IMR-90 (cell line): Measurements from ENCODE around the gene WNT3. TPM values are rescaled to one million over a fixed set of nuclear protein-coding genes. Genes with fewer than 3 reads are reported as not detected.

ENCODE experiments used
- ATAC-seq: fragments of 200-7000 bp; cut with Tn5 transposase; 2 replicates; pipeline ENCODE4 v1.9.1; 2020; ENCODE audit warnings: low read depth, mild to moderate bottlenecking, moderate library complexity
- BruUV-seq: library from RNA; stranded (reverse); fragments of 400-500 nt; replicated peaks from 2 replicates; lab custom pipeline; 2021; lab: Mats Ljungman, UMichigan
- CTCF ChIA-PET: fragments of 300-600 bp; formaldehyde crosslinking; extraction: SDS; loops from one replicate; lab custom pipeline; 2021; ENCODE audit warnings: antibody characterized with exemption; lab: Yijun Ruan, JAX
- POLR2A ChIA-PET: fragments of 300-600 bp; sonication (Branson Sonifier 250); formaldehyde crosslinking; loops from one replicate; lab custom pipeline; 2022; ENCODE audit warnings: antibody characterized with exemption; ENCODE audit not compliant: unreplicated experiment; lab: Charles Lee
- DNase-seq: peaks from one replicate; pipeline ENCODE4 v3.0.0; 2013
- H2AFZ ChIP-seq: replicated peaks from 2 replicates; pipeline ENCODE3; 2013; ENCODE audit warnings: low read length, mild to moderate bottlenecking; ENCODE audit not compliant: poor library complexity
- H2AK5ac ChIP-seq: 2 replicates; pipeline ENCODE4 v1.6.1; 2013; ENCODE audit warnings: low read depth, low read length, inconsistent platforms
- H2AK9ac ChIP-seq: replicated peaks from 2 replicates; pipeline ENCODE3; 2013; ENCODE audit warnings: mild to moderate bottlenecking, low read depth, low read length, moderate library complexity; ENCODE audit not compliant: poor library complexity
- H2BK120ac ChIP-seq: 2 replicates; pipeline ENCODE4 v1.6.1; 2013; ENCODE audit warnings: low read depth, low read length, inconsistent platforms
- H2BK15ac ChIP-seq: 3 replicates; pipeline ENCODE4 v1.6.1; 2013; ENCODE audit warnings: low read depth, low read length, inconsistent platforms
- H2BK20ac ChIP-seq: 2 replicates; pipeline ENCODE4 v1.6.1; 2013; ENCODE audit warnings: low read depth, mild to moderate bottlenecking, inconsistent platforms, low read length, moderate library complexity
- H2BK5ac ChIP-seq: 2 replicates; pipeline ENCODE4 v1.6.1; 2013; ENCODE audit warnings: mild to moderate bottlenecking, low read depth, low read length, inconsistent platforms; ENCODE audit not compliant: poor library complexity, severe bottlenecking
- H3K14ac ChIP-seq: replicated peaks from 2 replicates; pipeline ENCODE4 v1.6.1; 2013; ENCODE audit warnings: low read depth, low read length, inconsistent platforms
- H3K18ac ChIP-seq: 2 replicates; pipeline ENCODE4 v1.6.1; 2013; ENCODE audit warnings: low read depth, low read length, control low read depth
- H3K23ac ChIP-seq: 2 replicates; pipeline ENCODE4 v1.6.1; 2013; ENCODE audit warnings: low read depth, low read length, inconsistent platforms
- H3K27ac ChIP-seq: 2 replicates; pipeline ENCODE4 v1.5.1; 2013; ENCODE audit warnings: mild to moderate bottlenecking, control low read depth, low read length; ENCODE audit not compliant: insufficient read depth
- H3K27me3 ChIP-seq: 2 replicates; pipeline ENCODE4 v1.6.1; 2013; ENCODE audit warnings: low read length; ENCODE audit not compliant: control insufficient read depth, insufficient read depth
- H3K36me3 ChIP-seq: 2 replicates; pipeline ENCODE4 v1.6.1; 2013; ENCODE audit warnings: low read length, mixed read lengths; ENCODE audit not compliant: control insufficient read depth, insufficient read depth
- H3K4ac ChIP-seq: 2 replicates; pipeline ENCODE4 v1.6.1; 2013; ENCODE audit warnings: low read depth, low read length, inconsistent platforms
- H3K4me1 ChIP-seq: 2 replicates; pipeline ENCODE4 v1.6.1; 2013; ENCODE audit warnings: low read length, mixed read lengths; ENCODE audit not compliant: control insufficient read depth, insufficient read depth
- H3K4me2 ChIP-seq: 2 replicates; pipeline ENCODE4 v1.6.1; 2013; ENCODE audit warnings: low read depth, mild to moderate bottlenecking, control low read depth, low read length, moderate library complexity
- H3K4me3 ChIP-seq: 2 replicates; pipeline ENCODE4 v1.5.1; 2013; ENCODE audit warnings: low read depth, mild to moderate bottlenecking, control low read depth, low read length, moderate library complexity; ENCODE audit not compliant: insufficient read depth
- H3K56ac ChIP-seq: 2 replicates; pipeline ENCODE4 v1.6.1; 2013; ENCODE audit warnings: low read length, inconsistent platforms; ENCODE audit not compliant: insufficient read depth; ENCODE audit errors: extremely low read depth
- H3K79me1 ChIP-seq, 2 experiments: 2 replicates each; pipeline ENCODE4 v1.6.1; 2013; ENCODE audit warnings: low read length in 2 of 2, inconsistent platforms in 1 of 2, low read depth in 1 of 2
- H3K9ac ChIP-seq: 2 replicates; pipeline ENCODE4 v1.6.1; 2013; ENCODE audit warnings: low read depth, low read length, control low read depth
- H3K9me1 ChIP-seq: 2 replicates; pipeline ENCODE4 v1.6.1; 2013; ENCODE audit warnings: low read length, inconsistent platforms; ENCODE audit not compliant: insufficient read depth
- H3K9me3 ChIP-seq: 2 replicates; pipeline ENCODE4 v1.6.1; 2013; ENCODE audit warnings: low read length; ENCODE audit not compliant: control insufficient read depth, insufficient read depth
- H4K20me1 ChIP-seq: 2 replicates; pipeline ENCODE4 v1.6.1; 2013; ENCODE audit warnings: low read length, inconsistent platforms; ENCODE audit not compliant: insufficient read depth
- H4K5ac ChIP-seq: 2 replicates; pipeline ENCODE4 v1.6.1; 2013; ENCODE audit warnings: mild to moderate bottlenecking, low read depth, low read length, control low read depth
- H4K8ac ChIP-seq, 2 experiments: 2 replicates each; pipeline ENCODE4 v1.6.1; 2013; ENCODE audit warnings: low read depth in 2 of 2, low read length in 2 of 2, control low read depth in 1 of 2, inconsistent platforms in 1 of 2
- H4K91ac ChIP-seq: 2 replicates; pipeline ENCODE4 v1.6.1; 2013; ENCODE audit warnings: low read depth, low read length, inconsistent platforms; ENCODE audit not compliant: insufficient read depth
- BHLHE40 ChIP-seq: fragments of 150-350 bp; IDR thresholded peaks from 2 replicates; pipeline ENCODE4 v1.6.1; 2016; ENCODE audit warnings: mild to moderate bottlenecking, low read depth, low read length
- CEBPB ChIP-seq: IDR thresholded peaks from 2 replicates; pipeline ENCODE4 v1.6.1; 2012; ENCODE audit warnings: low read depth, low read length, improper control_type of control experiment
- WGBS, 2 experiments: methylation state at CpG; one replicate each; pipeline versions ENCODE4 v1.1.5 to v1.1.7; 2013; ENCODE audit warnings: missing lambda C conversion rate in 2 of 2; ENCODE audit not compliant: insufficient read length in 1 of 2; ENCODE audit errors: extremely low coverage in 2 of 2; 5-methylcytosine and 5-hydroxymethylcytosine counted together
- dilution Hi-C: fragments of 300-500 bp; cut with HindIII; formaldehyde crosslinking; loops from one replicate; pipeline ENCODE4 v1.14.3; 2018; ENCODE audit warnings: low sequenced_read_pairs; ENCODE audit not compliant: unreplicated experiment
- in situ Hi-C: fragments of 300-500 bp; cut with MboI; formaldehyde crosslinking; loops from 3 replicates; pipeline ENCODE4 v1.14.3; 2019; ENCODE audit warnings: low sequenced_read_pairs, inconsistent platforms, mixed read lengths
- intact Hi-C: fragments of 100-400 bp; cut with micrococcal nuclease; formaldehyde crosslinking; loops from 2 replicates; pipeline ENCODE4 v1.10.0; 2022
- polyA plus RNA-seq, 3 experiments: library from polyadenylated mRNA; depleted of rRNA; stranded (reverse); fragments of >200 nt; gene quantifications; 2 replicates each; pipeline ENCODE4 v1.2.3, GENCODE V29; 2012; ENCODE audit warnings: low replicate concordance in 1 of 3
- total RNA-seq: library from RNA; depleted of rRNA; stranded (reverse); fragments of >200 nt; gene quantifications from 2 replicates; pipeline ENCODE4 v1.2.3, GENCODE V29; 2012

WNT3 gene
- total and polyA plus RNA-seq, 2 of the 4 experiments (the other 2 are of a cell fraction) = 0.72 to 1.0 TPM

DNA sequence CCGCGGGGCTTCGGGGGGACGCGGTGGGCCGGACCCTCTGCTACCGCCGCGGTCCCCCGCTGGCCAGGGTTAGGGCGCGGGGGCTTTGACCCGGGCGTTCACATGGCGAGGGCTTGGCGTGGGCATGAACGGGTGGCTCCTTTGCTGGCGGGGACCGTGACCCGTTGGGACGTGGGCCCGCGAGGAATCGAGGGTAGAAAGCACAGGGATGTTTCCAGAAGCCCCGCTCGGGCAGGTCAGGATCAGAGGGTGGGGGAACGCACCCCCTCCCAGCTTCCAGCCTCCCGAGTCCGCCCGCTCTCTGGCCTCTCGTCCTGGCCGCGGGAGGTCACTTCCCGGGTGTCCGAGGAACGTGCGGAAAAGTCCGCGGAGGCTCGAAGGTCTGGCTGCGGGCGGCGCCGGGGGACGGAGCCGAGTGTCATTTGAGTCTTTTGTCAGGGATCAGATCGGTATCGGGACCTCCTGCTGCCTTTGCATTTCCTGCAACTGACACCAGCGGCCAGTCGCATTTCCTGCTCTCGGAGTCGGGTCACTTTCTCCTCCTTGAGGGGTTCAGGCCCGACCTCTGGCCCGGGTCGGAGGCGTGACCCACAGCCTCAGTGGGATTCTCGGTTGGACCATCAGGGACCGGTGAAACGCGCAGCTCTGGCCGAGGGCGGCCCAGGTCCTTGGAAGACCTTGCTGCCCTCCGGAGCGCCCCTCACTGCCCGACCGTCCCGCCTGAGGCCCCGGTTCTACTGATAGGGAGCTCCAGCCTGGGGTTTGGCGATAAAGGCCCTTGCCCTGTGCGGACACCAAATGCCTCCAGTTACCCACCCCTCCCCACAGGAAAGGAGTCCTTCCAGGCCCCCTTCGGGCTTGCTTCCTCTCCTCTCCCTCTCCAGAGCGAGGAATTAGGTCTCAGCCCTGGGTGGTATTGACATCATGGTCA is 702 bp upstream of the WNT3 start:
- TF ChIP-seq CEBPB (no peak), BHLHE40 (peak; percentile 21; the same call in 1 of the 2 replicates)
- peaks cover 92% of the 10 kb centered on the region for H3K27me3 ChIP-seq

More for the DNA sequence above, 702 bp upstream of the WNT3 start:
- BruUV-seq = no TSS peak
- Histone ChIP-seq H3K4ac (no peak overlapping the region), H3K4me1 (peaks cover 2% of the 10 kb centered on the region; the same call in 1 of the 2 replicates), H3K9me1 (no peaks in the 10 kb centered on the region), H3K27ac (no peak overlapping the region), H2BK20ac (no peak overlapping the region), H2BK15ac (no peak overlapping the region), H3K4me2 (peak overlapping the region; percentile 45; the same call in 1 of the 2 replicates), H3K36me3 (no peaks in the 10 kb centered on the region; the same call in 1 of the 2 replicates), H4K8ac (no peak overlapping the region), H4K91ac (no peak overlapping the region), H3K79me1 (no peaks in the 10 kb centered on the region), H2BK5ac (no peak overlapping the region), H2BK120ac (no peak overlapping the region), H2AFZ (peak overlapping the region; percentile 67), H3K23ac (no peak overlapping the region), H2AK5ac (no peak overlapping the region), H3K18ac (no peak overlapping the region), H3K4me3 (no peak overlapping the region; the same call in 1 of the 2 replicates), H4K5ac (no peak overlapping the region), H3K56ac (no peak overlapping the region), H3K9ac (no peak overlapping the region), H4K20me1 (no peaks in the 10 kb centered on the region; the same call in 1 of the 2 replicates), H2AK9ac (no peak overlapping the region), H3K9me3 (no peaks in the 10 kb centered on the region; the same call in 1 of the 2 replicates), H3K14ac (no peak overlapping the region)
- DNase-seq = no peak
- ATAC-seq = peak; percentile 18
- dilution Hi-C loops = no loop called here
- in situ Hi-C loops = no loop called here
- POLR2A ChIA-PET = no interaction called here
- intact Hi-C loops = loop anchor here (5.0 kb wide), 1 partner anchor 47 kb away; no protein-coding TSS in a partner anchor
- CTCF ChIA-PET = no interaction called here
- 5% methylated on average over 27 of the region's 72 CpGs; no CpG with 5 or more reads in 1 of the 2 experiments for WGBS, 2 experiments
